Osteocyte (in vitro differentiated cells): ENCODE results near the gene CD22. TPM values are rescaled to one million over a fixed set of nuclear protein-coding genes. Genes with fewer than 3 reads are reported as not detected.

Experiments used
- DNase-seq: peaks from one replicate; pipeline ENCODE4 v3.0.0; 2021; ENCODE audit warnings: mixed read lengths; ENCODE audit not compliant: unreplicated experiment; ENCODE audit errors: extremely low spot score
- H3K27ac Mint-ChIP-seq: one replicate; pipeline ENCODE4 v1.8.0; 2021; ENCODE audit warnings: mild to moderate bottlenecking, mixed read lengths; ENCODE audit not compliant: unreplicated experiment
- H3K27me3 Mint-ChIP-seq: one replicate; pipeline ENCODE4 v1.8.0; 2021; ENCODE audit warnings: mixed read lengths; ENCODE audit not compliant: unreplicated experiment
- H3K36me3 Mint-ChIP-seq: one replicate; pipeline ENCODE4 v1.8.0; 2021; ENCODE audit warnings: mixed read lengths; ENCODE audit not compliant: unreplicated experiment
- H3K4me1 Mint-ChIP-seq: one replicate; pipeline ENCODE4 v1.8.0; 2021; ENCODE audit warnings: mixed read lengths; ENCODE audit not compliant: unreplicated experiment
- H3K4me3 Mint-ChIP-seq: one replicate; pipeline ENCODE4 v1.8.0; 2021; ENCODE audit warnings: mild to moderate bottlenecking, moderate library complexity, mixed read lengths; ENCODE audit not compliant: unreplicated experiment
- H3K9me3 Mint-ChIP-seq: one replicate; pipeline ENCODE4 v1.8.0; 2021; ENCODE audit warnings: mixed read lengths; ENCODE audit not compliant: unreplicated experiment
- total RNA-seq: library from RNA; stranded (reverse); gene quantifications from 2 replicates; pipeline ENCODE4 v1.2.1, GENCODE V29; 2021
- TF ChIP-seq, protein P1 (sequence below): fragments of 200-600 bp; sonication (generic); IDR thresholded peaks from 2 replicates; pipeline ENCODE4 v1.5.0; 2021; ENCODE audit warnings: antibody characterized with exemption, mild to moderate bottlenecking, moderate library complexity

Gene CD22
- total RNA-seq, 1 donor from 2014 or later = not detected

DNA sequence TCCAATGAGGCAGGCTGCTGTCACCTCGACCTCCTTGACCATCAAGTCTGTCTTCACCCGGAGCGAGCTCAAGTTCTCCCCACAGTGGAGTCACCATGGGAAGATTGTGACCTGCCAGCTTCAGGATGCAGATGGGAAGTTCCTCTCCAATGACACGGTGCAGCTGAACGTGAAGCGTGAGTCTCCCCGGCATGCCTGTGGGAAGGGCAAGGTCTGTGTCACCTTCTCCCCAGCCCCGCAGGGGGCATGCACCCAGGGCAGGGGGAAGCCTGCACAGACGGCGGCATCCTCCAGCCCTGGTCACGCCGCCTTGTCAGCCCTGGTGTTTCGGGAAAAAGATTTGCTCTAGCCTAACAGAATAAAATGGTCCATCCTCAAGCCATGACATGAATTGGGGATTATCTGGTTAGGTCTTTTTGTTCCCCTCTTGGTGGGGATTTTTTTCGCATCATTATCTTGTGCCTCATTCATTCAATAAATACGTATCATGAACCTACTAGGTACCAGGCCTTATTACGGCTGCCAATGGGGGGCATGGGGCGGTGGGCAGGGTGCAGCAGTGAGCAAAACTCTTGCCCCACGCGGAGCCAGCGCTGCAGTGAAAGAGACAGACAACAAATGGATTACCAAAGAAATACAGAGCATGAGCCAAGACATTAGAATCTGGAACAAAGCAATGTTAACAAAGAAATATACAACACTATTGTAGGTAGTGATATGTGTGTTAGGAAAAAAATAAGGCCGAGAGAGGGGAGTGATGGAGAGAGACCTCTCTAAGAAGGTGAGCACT lies 7.4 kb downstream of the CD22 start:
- TF ChIP-seq, protein P1, sequence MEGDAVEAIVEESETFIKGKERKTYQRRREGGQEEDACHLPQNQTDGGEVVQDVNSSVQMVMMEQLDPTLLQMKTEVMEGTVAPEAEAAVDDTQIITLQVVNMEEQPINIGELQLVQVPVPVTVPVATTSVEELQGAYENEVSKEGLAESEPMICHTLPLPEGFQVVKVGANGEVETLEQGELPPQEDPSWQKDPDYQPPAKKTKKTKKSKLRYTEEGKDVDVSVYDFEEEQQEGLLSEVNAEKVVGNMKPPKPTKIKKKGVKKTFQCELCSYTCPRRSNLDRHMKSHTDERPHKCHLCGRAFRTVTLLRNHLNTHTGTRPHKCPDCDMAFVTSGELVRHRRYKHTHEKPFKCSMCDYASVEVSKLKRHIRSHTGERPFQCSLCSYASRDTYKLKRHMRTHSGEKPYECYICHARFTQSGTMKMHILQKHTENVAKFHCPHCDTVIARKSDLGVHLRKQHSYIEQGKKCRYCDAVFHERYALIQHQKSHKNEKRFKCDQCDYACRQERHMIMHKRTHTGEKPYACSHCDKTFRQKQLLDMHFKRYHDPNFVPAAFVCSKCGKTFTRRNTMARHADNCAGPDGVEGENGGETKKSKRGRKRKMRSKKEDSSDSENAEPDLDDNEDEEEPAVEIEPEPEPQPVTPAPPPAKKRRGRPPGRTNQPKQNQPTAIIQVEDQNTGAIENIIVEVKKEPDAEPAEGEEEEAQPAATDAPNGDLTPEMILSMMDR = no peak
- Mint-ChIP-seq H3K9me3 (no peaks in the 10 kb centered on the region), H3K36me3 (no peaks in the 10 kb centered on the region), H3K27ac (no peak overlapping the region), H3K4me3 (no peak overlapping the region), H3K4me1 (no peaks in the 10 kb centered on the region), H3K27me3 (peaks cover 12% of the 10 kb centered on the region)
- DNase-seq = no peak

DNA sequence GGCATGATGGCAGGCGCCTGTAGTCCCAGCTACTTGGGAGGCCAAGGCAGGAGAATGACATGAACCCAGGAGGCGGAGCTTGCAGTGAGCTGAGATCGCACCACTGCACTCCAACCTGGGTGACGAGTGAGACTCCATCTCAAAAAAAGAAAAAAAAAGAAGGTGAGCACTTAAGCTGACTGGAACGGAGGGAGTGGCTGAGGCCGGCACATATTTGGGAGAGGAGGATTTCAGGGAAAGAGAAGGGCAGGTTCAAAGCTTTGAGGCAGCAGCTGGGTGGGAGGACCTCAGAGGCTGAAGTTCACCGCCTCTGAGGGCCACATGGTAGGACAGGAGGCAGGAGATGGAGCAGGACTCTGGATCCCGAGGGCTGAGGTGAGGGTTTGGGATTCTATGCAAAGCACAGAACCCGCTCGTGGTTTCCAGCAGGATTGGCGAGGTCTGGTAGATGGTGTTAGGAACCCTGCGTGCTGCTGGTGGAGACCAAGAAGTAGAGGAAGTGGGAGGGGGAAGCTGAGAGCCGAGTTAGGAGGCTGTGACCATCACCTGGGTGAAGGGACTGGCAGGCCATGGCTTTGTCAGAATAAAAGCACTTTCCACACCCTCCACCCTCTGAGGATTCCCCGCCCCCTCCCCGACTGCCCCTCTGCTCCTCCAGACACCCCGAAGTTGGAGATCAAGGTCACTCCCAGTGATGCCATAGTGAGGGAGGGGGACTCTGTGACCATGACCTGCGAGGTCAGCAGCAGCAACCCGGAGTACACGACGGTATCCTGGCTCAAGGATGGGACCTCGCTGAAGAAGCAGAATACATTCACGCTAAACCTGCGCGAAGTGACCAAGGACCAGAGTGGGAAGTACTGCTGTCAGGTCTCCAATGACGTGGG lies 8.4 kb downstream of the CD22 start:
- Mint-ChIP-seq H3K27ac (no peak overlapping the region), H3K4me3 (no peak overlapping the region), H3K27me3 (peaks cover 13% of the 10 kb centered on the region), H3K36me3 (no peaks in the 10 kb centered on the region), H3K9me3 (no peaks in the 10 kb centered on the region), H3K4me1 (no peaks in the 10 kb centered on the region)
- no peak for DNase-seq
- TF ChIP-seq, protein P1 = no peak

DNA sequence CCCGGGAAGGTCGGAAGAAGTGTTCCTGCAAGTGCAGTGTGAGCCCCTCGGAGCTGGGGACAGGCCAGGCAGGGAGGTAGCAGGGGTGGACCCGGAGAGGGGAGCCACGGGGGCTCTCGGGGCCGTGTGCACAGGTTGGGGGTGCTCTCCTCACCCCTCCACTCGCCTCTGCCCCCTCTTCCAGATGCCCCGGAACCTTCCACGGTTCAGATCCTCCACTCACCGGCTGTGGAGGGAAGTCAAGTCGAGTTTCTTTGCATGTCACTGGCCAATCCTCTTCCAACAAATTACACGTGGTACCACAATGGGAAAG lies 9.0 kb downstream of the CD22 start:
- TF ChIP-seq, protein P1 = no peak
- H3K9me3 Mint-ChIP-seq = no peaks in the 10 kb centered on the region
- H3K4me3 Mint-ChIP-seq = no peak overlapping the region
- no peaks in the 10 kb centered on the region for H3K36me3 Mint-ChIP-seq
- no peaks in the 10 kb centered on the region for H3K4me1 Mint-ChIP-seq
- H3K27me3 Mint-ChIP-seq = peaks cover 13% of the 10 kb centered on the region
- no peak for DNase-seq
- H3K27ac Mint-ChIP-seq = no peak overlapping the region

DNA sequence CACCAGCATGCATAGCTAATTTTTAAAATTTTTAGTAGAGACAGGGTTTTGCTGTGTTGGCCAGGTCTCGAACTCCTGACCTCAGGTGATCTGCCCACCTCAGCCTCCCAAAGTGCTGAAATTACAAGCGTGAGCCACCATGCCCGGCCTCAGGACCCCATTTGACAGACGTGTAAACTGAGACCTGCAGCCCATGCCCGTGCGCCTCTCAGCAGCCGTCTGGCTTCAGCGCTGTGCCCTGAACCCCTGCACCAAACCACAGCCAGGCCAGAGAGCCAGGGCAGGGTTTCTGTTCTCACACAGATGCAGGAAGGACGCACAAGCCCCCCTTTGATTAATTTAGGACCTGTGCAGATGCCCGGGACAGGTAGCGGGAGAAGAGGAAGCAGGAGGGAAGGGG lies 11.4 kb downstream of the CD22 start:
- Mint-ChIP-seq H3K9me3 (no peaks in the 10 kb centered on the region), H3K27ac (no peak overlapping the region), H3K4me1 (no peaks in the 10 kb centered on the region), H3K27me3 (peaks cover 5% of the 10 kb centered on the region), H3K4me3 (no peak overlapping the region), H3K36me3 (no peaks in the 10 kb centered on the region)
- no peak for DNase-seq
- TF ChIP-seq, protein P1 = no peak

DNA sequence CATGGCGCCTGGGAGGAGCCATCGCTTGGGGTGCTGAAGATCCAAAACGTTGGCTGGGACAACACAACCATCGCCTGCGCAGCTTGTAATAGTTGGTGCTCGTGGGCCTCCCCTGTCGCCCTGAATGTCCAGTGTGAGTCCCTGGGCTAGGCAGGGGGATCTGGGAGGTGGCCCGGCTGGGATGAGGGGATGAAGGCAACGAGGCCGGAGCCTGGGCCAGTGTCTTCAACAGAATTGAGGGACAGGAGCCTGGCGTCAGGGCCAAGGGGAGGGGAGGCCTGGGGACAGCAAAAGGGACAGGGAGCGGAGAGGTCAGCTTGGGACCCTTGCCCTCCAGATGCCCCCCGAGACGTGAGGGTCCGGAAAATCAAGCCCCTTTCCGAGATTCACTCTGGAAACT lies 12.0 kb downstream of the CD22 start:
- no peaks in the 10 kb centered on the region for H3K9me3 Mint-ChIP-seq
- no peaks in the 10 kb centered on the region for H3K36me3 Mint-ChIP-seq
- no peak overlapping the region for H3K27ac Mint-ChIP-seq
- H3K4me3 Mint-ChIP-seq = no peak overlapping the region
- DNase-seq = no peak
- peaks cover 4% of the 10 kb centered on the region for H3K27me3 Mint-ChIP-seq
- TF ChIP-seq, protein P1 = no peak
- H3K4me1 Mint-ChIP-seq = no peaks in the 10 kb centered on the region
